NCI-H526 treated with DMSO at 0.1 percent for 48 hours (cell line): ENCODE data around the gene CAMK2N1.
"Not testable (repeated sequence)": the region's sequence is repeated elsewhere in the genome, so short reads cannot be mapped to it uniquely, and the experiment has no call there.

Source experiments
- DNase-seq: peaks from one replicate; lab custom pipeline; 2025; lab: John Stamatoyannopoulos, UW

CAMK2N1 gene

DNA sequence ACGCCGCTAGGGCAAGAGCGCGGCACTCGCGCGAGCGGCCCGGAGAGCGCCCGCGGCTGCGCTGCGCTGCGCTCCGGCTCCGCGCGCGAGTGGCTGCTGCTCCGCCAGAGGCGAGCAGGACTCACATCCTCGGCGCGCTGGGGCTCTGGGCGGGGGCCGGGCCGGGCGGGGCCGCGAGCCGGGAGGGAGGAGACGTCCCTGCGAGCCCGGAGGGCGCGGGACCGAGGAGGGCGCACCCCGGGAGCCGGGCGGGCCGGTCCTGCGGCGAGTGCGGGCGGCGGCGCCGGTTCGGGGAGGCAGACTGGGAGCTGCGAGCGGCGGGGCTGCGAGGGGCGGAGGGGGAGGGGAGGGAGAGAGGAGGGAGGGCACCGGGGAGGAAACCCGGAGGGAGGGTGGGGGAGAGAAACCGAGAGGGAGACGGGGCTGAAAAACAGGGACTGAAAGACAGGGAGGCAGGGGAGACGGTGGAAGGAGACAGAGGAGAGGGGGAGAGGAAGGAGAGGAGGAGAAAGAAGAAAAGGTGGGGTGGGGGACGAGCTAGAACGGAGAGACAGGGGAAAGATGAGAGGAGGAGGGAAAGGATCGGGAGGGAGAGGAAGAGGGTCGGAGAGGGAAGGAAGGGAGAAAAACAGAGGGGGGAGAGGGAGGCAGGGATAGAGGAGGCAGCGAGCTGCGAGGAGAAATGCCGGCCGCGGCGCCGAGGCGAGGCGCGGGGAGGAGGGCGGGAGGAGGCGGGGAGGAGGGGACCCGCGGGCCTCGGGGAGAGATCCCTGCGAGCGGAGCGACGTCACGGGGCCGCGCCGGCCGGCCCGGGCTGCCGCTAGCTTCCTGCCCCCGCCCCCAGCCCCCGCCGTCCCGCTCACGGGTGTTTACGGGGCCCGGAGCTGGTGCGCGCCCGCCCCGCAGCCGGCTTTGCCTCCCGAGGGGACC is at the start of gene CAMK2N1:
TSS of gene CAMK2N1 (minus strand) at position 684 of the 930 bp plus-strand sequence. CDS start 831 bp downstream, outside the sequence.
- no peak for DNase-seq

- no peak for DNase-seq
Measured at GRCh38 chr1:20534659-20535417, 48.8 kb upstream of the CAMK2N1 start.

DNA sequence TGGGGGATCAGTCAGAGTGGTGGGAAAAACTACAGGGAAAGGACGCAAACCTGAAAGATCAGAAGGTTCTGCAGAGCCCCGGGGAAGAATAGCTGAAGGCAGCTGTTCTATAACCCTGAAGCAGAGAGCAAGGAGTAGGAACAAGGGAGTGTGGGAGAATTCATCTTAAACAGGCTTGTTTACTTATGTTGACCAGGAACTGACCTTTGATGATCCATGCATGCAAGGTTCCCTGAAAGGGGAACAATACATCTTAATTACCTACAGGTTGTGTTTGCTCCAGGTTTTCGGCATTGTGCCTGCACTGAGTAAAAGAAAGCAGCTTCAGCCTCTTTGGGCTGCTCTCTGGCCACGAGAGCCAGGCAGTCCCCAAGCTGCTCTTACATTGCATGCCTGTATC is 47.6 kb upstream of the CAMK2N1 start:
- DNase-seq: no peak

- DNase-seq: no peak
Measured at GRCh38 chr1:20530901-20531300, 44.9 kb upstream of the CAMK2N1 start.

DNA sequence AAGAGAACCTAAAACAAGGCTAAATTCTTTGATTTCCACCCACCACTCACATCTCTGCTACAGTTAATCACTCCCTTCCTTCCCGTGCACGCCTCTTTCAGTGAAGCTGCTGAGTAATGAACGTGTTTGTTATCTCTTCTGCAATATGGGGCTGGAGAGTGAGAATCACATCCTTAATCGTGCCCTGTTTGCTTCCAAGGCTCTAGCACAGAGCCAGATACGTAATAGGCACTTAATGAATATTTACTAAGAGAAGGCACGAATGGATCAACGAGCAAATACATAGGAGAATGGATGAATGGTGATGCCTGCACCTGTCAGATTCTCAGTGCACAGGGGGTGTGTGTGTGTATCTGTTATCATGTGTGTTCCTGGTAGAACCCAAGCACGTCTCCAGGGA is 44.3 kb upstream of the CAMK2N1 start:
- no peak for DNase-seq

DNA sequence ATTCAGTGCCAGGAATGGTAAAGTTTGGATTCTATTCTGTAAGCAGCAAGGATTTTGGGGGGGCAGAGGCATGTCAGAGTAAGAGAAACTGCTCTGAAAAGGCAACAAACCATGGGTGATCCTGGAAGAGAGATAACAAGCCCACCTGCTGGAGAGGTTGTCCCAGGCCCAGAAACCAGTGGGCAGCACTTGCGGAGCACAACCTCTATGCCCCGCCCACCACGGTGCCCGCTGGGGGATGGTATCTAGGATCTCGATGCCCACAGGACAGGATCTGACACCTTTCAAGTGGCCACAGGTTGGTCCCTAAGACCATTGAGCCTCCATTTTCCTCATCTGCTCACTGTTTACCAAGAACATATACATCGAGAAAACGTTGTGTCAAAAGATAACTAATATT is 42.2 kb upstream of the CAMK2N1 start:
- DNase-seq: no peak

DNA sequence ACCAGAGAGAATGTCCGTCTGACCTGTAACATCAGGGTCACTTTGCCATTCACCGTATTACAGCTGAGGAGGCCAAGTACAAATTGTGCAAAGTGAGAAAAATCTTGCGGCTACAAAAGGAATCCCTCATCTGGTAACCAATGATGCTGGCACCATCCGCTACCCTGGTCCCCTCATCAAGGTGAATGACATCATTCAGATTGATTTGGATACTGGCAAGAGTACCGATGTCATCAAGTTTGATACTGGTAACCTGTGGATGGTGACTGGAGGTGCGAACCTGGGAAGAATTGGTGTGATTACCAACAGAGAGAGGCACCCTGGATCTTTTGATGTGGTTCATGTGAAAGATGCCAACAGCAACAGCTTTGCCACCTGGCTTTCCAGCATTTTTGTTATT is 40.3 kb upstream of the CAMK2N1 start:
- no peak for DNase-seq

GRCh38 chr1:20521960-20522861 is 36.2 kb upstream of the CAMK2N1 start:
- DNase-seq: peak; percentile 3

GRCh38 chr1:20519609-20520262 is 33.7 kb upstream of the CAMK2N1 start:
- not testable (repeated sequence) for DNase-seq

DNA sequence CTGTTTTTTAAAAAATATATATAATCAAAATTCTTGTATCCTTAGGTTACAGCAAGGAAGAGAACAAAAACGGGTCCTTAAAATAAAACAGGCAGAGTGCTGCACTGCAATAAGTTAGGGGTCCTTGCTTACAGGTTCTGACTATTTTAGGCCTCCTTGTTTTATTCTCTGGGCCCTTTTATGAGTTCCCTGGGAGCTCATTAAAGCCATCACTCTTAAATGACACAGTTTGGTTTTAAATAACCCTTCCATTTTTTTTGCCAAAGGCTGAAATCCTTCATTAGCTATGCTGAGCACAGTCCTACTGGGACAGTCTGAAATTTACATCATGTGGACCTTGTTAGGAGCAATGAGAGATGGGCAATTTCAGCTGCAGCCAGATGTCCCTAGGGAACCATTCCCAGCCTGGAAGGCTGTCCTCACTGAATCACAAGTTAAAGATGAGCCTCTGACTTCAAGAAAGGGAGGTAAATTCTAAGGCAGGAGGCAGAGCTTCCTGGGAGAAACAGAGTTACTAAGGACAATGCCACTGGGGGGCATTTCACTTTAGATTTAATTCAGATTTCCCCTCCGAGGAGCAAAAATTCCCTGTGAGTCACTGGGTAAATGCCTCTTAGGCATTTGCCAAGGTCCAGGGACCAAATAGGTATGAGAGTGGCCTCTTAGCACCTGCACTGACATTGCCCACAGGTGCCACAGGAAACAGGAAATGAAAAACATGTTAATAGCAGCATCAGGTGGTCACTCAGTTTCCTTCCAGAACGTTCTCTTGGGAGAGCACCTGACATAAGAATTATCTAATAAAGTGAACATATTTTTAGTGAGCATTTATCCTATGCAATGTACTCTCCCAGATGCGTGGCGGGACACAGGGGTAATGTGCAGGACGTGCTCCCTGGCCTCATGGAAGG is 25.8 kb upstream of the CAMK2N1 start:
- DNase-seq: no peak

DNA sequence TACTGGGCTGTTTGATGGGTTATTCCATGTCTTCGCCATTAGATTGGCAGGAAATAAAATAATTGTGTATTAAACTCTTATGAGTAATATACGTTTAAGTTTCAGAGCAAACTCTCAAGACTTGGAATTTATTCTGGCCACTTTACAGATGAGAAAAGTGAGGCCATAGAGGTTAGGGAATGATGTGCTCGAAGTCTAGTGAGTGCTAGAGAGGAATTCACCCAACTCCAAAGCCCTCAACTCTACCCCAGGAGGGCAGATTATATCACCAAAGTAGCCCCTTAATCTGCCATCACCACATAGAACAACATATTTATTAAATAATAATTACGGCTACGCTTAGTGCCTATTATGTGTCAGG is 22.4 kb upstream of the CAMK2N1 start:
- DNase-seq: no peak

DNA sequence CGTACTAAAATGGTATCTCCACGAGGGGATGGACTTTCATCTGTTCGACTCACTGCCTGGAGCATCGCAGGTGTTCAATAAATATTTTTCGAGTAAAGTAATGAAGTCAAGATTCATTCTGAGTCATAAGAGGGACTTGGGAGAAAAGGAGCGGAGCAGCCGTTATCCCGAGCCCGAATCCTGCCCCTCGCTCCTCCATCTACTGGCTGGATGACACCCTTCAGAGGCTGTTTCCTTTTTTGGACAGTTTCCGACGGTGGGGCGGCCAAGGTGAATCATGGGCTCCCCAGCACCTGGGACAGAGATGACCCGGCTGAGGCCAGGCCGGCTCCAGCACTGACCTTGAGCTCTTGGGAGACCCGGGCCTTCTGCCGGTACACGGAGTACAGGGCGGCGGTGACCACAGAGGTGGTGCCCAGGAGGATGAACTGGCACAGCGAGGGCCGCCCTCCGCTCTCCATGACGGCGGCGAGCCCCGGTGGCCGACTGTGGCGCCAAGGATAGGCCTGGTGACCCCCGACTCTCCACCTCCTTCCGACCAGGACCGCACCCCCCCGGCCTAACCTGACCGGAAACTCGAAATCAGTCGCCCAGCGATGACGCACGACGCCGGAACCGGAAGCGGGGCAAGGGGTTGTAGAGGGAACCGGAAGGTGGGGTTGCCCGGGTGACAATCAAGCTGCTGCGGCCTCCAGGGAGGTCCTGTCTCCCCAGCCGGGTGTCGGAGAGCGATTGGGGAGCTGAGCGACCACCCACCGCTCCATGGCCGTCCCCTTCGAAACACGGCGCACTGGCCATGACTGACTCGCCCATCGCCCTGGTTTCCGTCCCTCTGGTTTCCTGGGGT is 21.8 kb upstream of the CAMK2N1 start, which contains the start of gene MUL1:
TSS of gene MUL1 (minus strand) at position 588 of the 847 bp plus-strand sequence. CDS start at position 461, 127 bp downstream.
- DNase-seq: peak; percentile 47

DNA sequence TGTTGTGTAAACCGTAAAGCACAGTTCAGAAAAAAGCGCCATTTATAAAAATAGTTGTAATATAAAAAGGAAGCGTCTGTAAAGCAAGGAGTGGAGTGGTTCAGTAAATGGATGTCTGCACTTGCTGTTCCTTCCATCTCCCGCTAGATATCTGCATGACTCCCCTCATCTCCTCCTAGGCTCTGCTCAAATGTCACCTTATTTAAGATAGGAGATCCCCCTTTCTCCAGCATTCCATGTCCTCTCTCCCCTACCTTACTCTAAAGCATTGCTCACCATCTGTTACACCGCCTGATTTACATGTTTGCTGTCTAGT is 21.2 kb upstream of the CAMK2N1 start:
- DNase-seq: no peak

DNA sequence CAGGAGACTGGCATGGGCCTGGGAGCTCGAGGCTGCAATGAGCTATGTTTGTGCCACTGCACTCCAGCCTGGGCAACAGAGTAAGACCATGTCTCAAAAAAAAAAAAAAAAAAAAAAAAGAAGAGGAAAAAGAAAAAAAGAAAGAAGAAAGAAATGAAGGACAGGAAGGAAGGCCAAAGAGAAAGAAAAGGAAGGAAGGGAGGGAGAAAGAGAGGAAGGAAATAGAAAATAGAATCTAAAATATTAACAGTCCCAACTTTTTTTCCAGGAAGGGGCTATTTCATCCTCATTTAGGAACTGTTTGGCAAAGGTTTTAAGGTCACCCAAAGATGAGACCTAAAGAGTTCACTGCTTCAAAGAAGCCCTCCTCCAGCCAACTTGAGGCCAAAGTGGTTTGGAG is 19.5 kb upstream of the CAMK2N1 start:
- no peak for DNase-seq

- no peak for DNase-seq
Measured at GRCh38 chr1:20500716-20501115, 14.7 kb upstream of the CAMK2N1 start.

DNA sequence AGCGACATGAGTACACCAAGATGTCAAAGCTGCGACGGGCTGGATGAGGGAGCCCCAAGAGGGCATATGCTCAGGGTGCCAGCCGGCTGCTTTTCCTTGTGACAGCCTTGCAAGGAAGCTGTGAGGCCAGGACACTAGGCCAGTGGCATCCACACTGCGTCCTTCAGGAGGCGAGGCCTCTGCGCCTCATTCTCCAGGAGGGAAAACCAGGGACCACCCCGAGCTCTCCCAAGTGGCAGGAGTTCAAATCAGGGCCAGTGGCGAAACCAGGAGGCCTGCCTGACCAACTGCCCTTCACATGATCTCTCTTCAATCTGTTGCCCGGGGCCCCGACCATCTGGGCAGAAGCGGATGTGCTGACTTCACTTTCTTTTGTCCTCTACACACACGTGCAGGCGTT is 13.7 kb upstream of the CAMK2N1 start:
- DNase-seq: no peak

DNA sequence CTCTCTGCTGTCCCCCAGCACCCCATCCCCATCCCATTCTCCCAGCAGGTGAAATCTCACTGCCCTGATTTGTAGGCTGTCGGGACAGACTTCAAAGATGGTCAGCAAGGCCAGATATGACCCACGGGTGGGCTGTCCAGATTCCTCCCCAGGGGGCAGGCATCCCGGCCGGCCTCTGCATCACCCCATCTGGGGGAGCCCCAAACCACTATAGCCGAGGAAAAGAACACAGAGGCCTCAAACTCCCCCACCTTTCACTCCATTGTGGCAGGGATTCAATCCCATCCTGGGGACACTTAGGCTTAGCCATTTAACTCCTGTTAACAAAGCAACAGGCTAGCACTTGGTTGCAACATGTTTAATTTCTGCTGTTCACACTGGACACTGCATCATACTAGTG is 13.1 kb upstream of the CAMK2N1 start:
- no peak for DNase-seq

DNA sequence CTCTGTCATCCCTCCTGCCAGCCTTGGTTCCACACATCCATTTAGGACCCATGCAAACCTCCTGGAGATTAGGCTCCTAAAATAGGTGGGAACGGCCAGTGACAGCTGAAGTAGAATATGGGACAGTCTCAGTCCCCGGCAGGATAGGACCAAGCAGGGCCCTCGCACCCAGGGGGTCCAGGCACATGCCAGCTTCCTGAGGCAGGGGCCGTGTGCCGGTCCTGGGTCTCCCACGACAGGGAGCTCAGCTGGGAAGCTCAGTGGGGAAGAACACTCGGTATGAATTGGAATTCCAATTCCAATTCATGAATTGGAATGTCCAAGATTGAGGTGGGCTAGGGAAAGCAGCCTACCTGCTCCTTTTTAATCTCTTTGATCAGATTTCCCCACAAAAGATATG is 12.1 kb upstream of the CAMK2N1 start:
- DNase-seq: no peak

DNA sequence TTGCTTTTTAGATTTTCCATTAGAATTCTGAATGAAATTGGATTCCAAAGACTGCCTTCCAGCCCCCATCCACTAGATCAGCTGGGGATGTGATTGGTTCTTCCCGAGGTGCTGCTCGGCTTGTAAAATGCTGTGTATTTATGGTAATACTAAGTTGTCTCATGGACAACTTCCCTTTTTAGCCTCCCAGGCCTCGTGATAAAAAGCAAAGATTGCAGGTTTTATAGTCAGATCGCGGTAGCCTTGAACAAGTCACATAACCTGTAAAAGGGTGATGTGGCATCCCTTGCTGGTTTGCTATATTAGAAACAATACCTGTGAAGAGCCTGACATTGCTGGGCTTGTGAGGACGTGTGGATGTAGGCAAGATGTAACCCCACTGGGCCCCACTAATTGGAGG is 11.5 kb upstream of the CAMK2N1 start:
- DNase-seq: no peak
